Sigmoid colon (tissue), 7 donors: ENCODE results near the gene FMO1. TPM values are rescaled to one million over a fixed set of nuclear protein-coding genes. Genes with fewer than 3 reads are reported as not detected.

Experiments
- DNase-seq: peaks from one replicate; pipeline ENCODE4 v3.0.0-alpha.2; 2019
- H3K27ac ChIP-seq, 4 donors: fragments of 200-600 bp; sonication (generic); one replicate each; pipeline ENCODE4 v1.5.1; 2016 to 2019; ENCODE audit warnings: mild to moderate bottlenecking in 1 of 4
- H3K27me3 ChIP-seq, 3 donors: fragments of 200-600 bp; sonication (generic); one replicate each; pipeline ENCODE4 v1.5.1; 2019; ENCODE audit warnings: mild to moderate bottlenecking in 1 of 3
- H3K36me3 ChIP-seq, 4 donors: fragments of 200-600 bp; sonication (generic); one replicate each; pipeline ENCODE4 v1.5.1; 2016 to 2019
- H3K4me1 ChIP-seq, 4 donors: fragments of 200-600 bp; sonication (generic); one replicate each; pipeline ENCODE4 v1.5.1; 2017 to 2019
- H3K4me3 ChIP-seq, 4 donors: fragments of 200-600 bp; sonication (generic); one replicate each; pipeline ENCODE4 v1.5.1; 2017 to 2019; ENCODE audit warnings: mild to moderate bottlenecking in 2 of 4, moderate library complexity in 1 of 4
- H3K9me3 ChIP-seq, 4 donors: fragments of 200-600 bp in 3 of 4; sonication (generic) in 3 of 4; one replicate each; pipeline versions ENCODE4 v1.5.1 to v1.6.1; 2013 to 2019
- CTCF ChIP-seq, 4 experiments: fragments of 450-650 bp in 3 of 4; fragments of 200-600 bp in 1 of 4; IDR thresholded peaks; one replicate each; pipeline ENCODE4 v1.5.1; 2016 to 2019; ENCODE audit warnings: antibody characterized with exemption in 4 of 4, mild to moderate bottlenecking in 3 of 4, moderate library complexity in 2 of 4
- EP300 ChIP-seq, 4 donors: sonication (generic); formaldehyde crosslinking; IDR thresholded peaks; one replicate each; pipeline ENCODE4 v1.6.1; 2017; ENCODE audit warnings: antibody characterized with exemption in 4 of 4
- POLR2A ChIP-seq, 2 donors: fragments of 450-650 bp; IDR thresholded peaks; one replicate each; pipeline ENCODE4 v1.6.1; 2016; ENCODE audit warnings: antibody characterized with exemption in 2 of 2, mild to moderate bottlenecking in 2 of 2, moderate library complexity in 2 of 2
- POLR2AphosphoS5 ChIP-seq, 4 donors: sonication (generic); formaldehyde crosslinking; IDR thresholded peaks; one replicate each; pipeline ENCODE4 v1.6.1; 2017; ENCODE audit warnings: antibody characterized with exemption in 4 of 4
- whole genome bisulfite sequencing, 2 donors: extraction: QIAGEN DNeasy Blood & Tissue Kit; methylation state at CpG; one replicate each; pipeline ENCODE4 v1.1.7; 2013; 5-methylcytosine and 5-hydroxymethylcytosine counted together
- intact Hi-C: fragments of 100-400 bp; cut with DNase I; formaldehyde crosslinking; loops from one replicate; pipeline ENCODE4 v1.15.1; 2023
- polyA plus RNA-seq, 3 donors: library from polyadenylated mRNA; stranded (reverse); fragments of 200-250 nt; gene quantifications; one replicate each; pipeline ENCODE4 v1.2.3, GENCODE V29; 2013
- total RNA-seq, 4 donors: library from RNA; depleted of rRNA; stranded (reverse); fragments of >200 nt; gene quantifications; one replicate each; pipeline ENCODE4 v1.1.0, GENCODE V29; 2016
- donor health status: healthy with polysubstance abuse.
- donor health status: Bipolar disorder and iron deficiency.
- donor health status: healthy.

Gene FMO1
- total and polyA plus RNA-seq, 7 donors: 0.26 to 0.82 (median 0.36) TPM; not detected in 2

DNA sequence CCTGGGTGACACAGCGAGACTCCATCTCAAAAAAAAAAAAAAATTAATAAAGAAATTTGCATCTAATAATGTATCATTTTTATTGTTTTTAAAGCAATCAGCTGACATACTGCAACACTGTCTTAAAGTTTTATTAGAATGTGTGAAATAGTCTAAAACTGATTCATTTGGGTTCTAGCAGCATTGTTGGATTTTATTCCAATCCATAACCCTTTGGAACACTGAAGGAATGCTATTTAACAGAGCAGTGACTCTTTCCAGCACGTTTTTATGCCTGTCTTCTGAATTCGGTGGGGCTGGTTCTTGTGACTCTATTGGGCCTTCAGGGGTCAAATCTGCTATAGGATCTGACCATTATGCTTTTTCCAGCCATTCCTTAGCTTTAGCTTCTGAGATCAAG, 47.5 kb downstream of the FMO1 start:
- 87 to 89% methylated on average over 3 of the region's 3 CpGs for WGBS, 2 donors
- no peak for DNase-seq
- H3K27ac ChIP-seq: no peak overlapping the region
- H3K36me3 ChIP-seq: no peaks in the 10 kb centered on the region
- H3K4me3 ChIP-seq: no peak overlapping the region
- no peak for TF ChIP-seq POLR2A (IDR thresholded peaks at IDR 0.05)
- TF ChIP-seq EP300 (IDR thresholded peaks at IDR 0.05): no peak
- TF ChIP-seq CTCF (IDR thresholded peaks at IDR 0.05): no peak
- intact Hi-C loops: no loop called here
- peaks cover 0 to 10% (median 2%) of the 10 kb centered on the region in 4 donors for H3K9me3 ChIP-seq
- H3K4me1 ChIP-seq: no peaks in the 10 kb centered on the region
- H3K27me3 ChIP-seq: no peaks in the 10 kb centered on the region

GRCh38 chr1:171296897-171297296, 48.6 kb downstream of the FMO1 start:
- Histone ChIP-seq H3K27me3 (no peaks in the 10 kb centered on the region), H3K4me3 (no peak overlapping the region), H3K36me3 (no peaks in the 10 kb centered on the region), H3K9me3 (peaks cover 0 to 10% (median 2%) of the 10 kb centered on the region in 4 donors), H3K27ac (no peak overlapping the region), H3K4me1 (no peaks in the 10 kb centered on the region)
- TF ChIP-seq POLR2A (IDR thresholded peaks at IDR 0.05) (no peak), EP300 (IDR thresholded peaks at IDR 0.05) (no peak), CTCF (IDR thresholded peaks at IDR 0.05) (no peak), POLR2AphosphoS5 (IDR thresholded peaks at IDR 0.05) (no peak)
- DNase-seq: no peak
- intact Hi-C loops: no loop called here
- WGBS, 2 donors: 76 to 85% methylated on average over 2 of the region's 2 CpGs

DNA sequence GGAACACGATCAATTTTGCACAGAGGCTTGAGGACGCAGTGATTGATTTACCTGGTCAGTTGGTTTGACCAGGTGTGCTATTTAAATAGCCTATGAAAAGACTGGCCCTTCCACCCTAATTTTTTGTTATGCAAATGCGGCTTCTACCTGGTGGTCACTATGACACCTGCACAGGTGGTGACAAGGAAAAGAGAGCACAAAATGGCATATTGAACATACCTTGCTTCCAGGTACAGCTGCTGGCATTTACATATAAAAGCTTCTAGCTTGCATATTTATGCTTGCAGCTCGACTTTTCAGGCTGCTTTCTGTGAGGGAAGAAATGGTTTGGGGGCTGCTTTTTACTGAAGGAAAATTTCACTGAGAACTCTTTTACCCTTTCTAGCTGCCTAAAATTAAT, 50.4 kb downstream of the FMO1 start:
- no peaks in the 10 kb centered on the region for H3K36me3 ChIP-seq
- H3K4me1 ChIP-seq: no peaks in the 10 kb centered on the region
- H3K27ac ChIP-seq: no peak overlapping the region
- peaks cover 0 to 10% (median 2%) of the 10 kb centered on the region in 4 donors for H3K9me3 ChIP-seq
- no peak overlapping the region for H3K4me3 ChIP-seq
- intact Hi-C loops: no loop called here
- H3K27me3 ChIP-seq: no peaks in the 10 kb centered on the region
- TF ChIP-seq CTCF (IDR thresholded peaks at IDR 0.05) (no peak), POLR2A (IDR thresholded peaks at IDR 0.05) (no peak), POLR2AphosphoS5 (IDR thresholded peaks at IDR 0.05) (no peak), EP300 (IDR thresholded peaks at IDR 0.05) (no peak)
- no peak for DNase-seq
- WGBS, 2 donors: 81 to 90% methylated on average over 4 of the region's 4 CpGs

GRCh38 chr1:171299342-171299741, 51.0 kb downstream of the FMO1 start:
- DNase-seq: no peak
- TF ChIP-seq POLR2AphosphoS5 (IDR thresholded peaks at IDR 0.05) (no peak), POLR2A (IDR thresholded peaks at IDR 0.05) (no peak), CTCF (IDR thresholded peaks at IDR 0.05) (no peak), EP300 (IDR thresholded peaks at IDR 0.05) (no peak)
- 79 to 87% methylated on average over 2 of the region's 2 CpGs for WGBS, 2 donors
- intact Hi-C loops: no loop called here
- Histone ChIP-seq H3K4me1 (no peaks in the 10 kb centered on the region), H3K27me3 (no peaks in the 10 kb centered on the region), H3K36me3 (no peaks in the 10 kb centered on the region), H3K9me3 (peaks cover 0 to 10% (median 2%) of the 10 kb centered on the region in 4 donors), H3K4me3 (no peak overlapping the region), H3K27ac (no peak overlapping the region)

GRCh38 chr1:171300401-171300800, 52.1 kb downstream of the FMO1 start:
- DNase-seq: no peak
- Histone ChIP-seq H3K27ac (no peak overlapping the region), H3K27me3 (no peaks in the 10 kb centered on the region), H3K9me3 (peaks cover 0 to 10% (median 2%) of the 10 kb centered on the region in 4 donors), H3K4me3 (no peak overlapping the region), H3K4me1 (no peaks in the 10 kb centered on the region), H3K36me3 (no peaks in the 10 kb centered on the region)
- TF ChIP-seq CTCF (IDR thresholded peaks at IDR 0.05) (no peak), POLR2AphosphoS5 (IDR thresholded peaks at IDR 0.05) (no peak)
- intact Hi-C loops: no loop called here
- 94 to 96% methylated on average over 1 of the region's 1 CpG for WGBS, 2 donors
